ENCODE measurements around the gene DLEC1. TPM values are rescaled to one million over a fixed set of nuclear protein-coding genes. Genes with fewer than 3 reads are reported as not detected.

DLEC1 gene
- total and polyA plus RNA-seq, 2 experiments from 2014 or later = 0.31 to 0.66 TPM

DNA sequence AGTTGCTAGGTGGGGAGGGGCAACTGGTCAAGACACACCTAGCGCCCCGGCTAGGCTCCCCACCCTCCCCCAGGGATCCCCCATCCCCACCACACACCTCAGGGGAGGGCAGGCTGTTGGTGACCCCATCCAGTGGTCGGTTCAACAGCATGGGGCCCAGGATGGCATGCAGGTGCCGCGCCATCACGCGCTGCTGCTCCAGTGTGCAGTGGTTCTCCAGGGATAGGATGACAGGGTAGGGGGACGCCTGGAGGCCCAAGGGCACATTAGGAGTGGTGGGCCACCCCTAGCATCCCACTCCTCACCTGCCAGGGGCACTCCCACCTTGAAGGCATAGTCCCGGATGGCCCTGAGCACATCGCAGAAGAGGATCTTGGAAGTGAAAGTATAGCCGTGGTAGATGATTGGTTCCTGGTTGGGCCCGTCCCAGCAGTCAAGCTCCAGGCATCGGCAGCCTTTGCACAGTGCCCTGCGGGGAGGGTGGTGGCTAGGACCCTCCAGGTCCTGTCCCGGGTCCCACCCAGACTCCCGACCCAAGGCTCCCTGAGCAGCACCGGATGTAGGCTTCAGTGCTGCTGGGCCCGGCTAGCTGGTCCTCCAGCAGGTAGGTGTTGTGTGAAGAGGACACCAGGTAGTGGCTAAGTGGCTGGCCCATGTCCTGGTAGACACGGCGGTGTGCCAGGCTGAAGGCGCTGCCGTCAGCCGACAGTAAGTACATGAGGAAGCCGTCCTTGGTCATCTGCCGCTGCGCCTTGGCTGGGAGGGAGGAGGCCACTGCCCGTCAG is 29.0 kb upstream of the DLEC1 start (continued):
- TF ChIP-seq ZNF462 (CRISPR knock-in tag; IDR thresholded peaks at IDR 0.05) (no peak), STAT1 (IDR thresholded peaks at IDR 0.05; ENCODE audit: unreplicated experiment) (no peak), JUNB (IDR thresholded peaks at IDR 0.05; ENCODE audit: unreplicated experiment) (no peak), ZNF114 (CRISPR knock-in tag; IDR thresholded peaks at IDR 0.05) (no peak), EZH2 (IDR thresholded peaks at IDR 0.05; ENCODE audit: low read depth, unreplicated experiment) (no peak), POLR2AphosphoS5 (IDR thresholded peaks at IDR 0.05; ENCODE audit: low read depth) (no peak), NANOG (IDR thresholded peaks at IDR 0.05; ENCODE audit: borderline replicate concordance) (no peak)
- TF ChIP-seq, protein P1, sequence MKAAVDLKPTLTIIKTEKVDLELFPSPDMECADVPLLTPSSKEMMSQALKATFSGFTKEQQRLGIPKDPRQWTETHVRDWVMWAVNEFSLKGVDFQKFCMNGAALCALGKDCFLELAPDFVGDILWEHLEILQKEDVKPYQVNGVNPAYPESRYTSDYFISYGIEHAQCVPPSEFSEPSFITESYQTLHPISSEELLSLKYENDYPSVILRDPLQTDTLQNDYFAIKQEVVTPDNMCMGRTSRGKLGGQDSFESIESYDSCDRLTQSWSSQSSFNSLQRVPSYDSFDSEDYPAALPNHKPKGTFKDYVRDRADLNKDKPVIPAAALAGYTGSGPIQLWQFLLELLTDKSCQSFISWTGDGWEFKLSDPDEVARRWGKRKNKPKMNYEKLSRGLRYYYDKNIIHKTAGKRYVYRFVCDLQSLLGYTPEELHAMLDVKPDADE (IDR thresholded peaks at IDR 0.05) = no peak
- TF ChIP-seq, protein P2, sequence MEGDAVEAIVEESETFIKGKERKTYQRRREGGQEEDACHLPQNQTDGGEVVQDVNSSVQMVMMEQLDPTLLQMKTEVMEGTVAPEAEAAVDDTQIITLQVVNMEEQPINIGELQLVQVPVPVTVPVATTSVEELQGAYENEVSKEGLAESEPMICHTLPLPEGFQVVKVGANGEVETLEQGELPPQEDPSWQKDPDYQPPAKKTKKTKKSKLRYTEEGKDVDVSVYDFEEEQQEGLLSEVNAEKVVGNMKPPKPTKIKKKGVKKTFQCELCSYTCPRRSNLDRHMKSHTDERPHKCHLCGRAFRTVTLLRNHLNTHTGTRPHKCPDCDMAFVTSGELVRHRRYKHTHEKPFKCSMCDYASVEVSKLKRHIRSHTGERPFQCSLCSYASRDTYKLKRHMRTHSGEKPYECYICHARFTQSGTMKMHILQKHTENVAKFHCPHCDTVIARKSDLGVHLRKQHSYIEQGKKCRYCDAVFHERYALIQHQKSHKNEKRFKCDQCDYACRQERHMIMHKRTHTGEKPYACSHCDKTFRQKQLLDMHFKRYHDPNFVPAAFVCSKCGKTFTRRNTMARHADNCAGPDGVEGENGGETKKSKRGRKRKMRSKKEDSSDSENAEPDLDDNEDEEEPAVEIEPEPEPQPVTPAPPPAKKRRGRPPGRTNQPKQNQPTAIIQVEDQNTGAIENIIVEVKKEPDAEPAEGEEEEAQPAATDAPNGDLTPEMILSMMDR (conservative IDR thresholded peaks at IDR 0.05; ENCODE audit: low read depth in 2 of 2) = no peak

All from GM23338 (cell line).